HG03342 (cell line): ENCODE measurements around the gene NCK2.

Experiments used
- ATAC-seq: cut with Tn5 transposase; IDR thresholded peaks from one replicate; pipeline ENCODE4 v1.9.1; 2021; ENCODE audit warnings: mild to moderate bottlenecking, moderate library complexity; ENCODE audit not compliant: unreplicated experiment

NCK2 gene

GRCh38 chr2:105734762-105735538 lies 9.8 kb upstream of the NCK2 start:
- no peak for ATAC-seq

- no peak for ATAC-seq
Measured at GRCh38 chr2:105736145-105736544, 8.6 kb upstream of the NCK2 start.

- no peak for ATAC-seq
Measured at GRCh38 chr2:105737980-105738657, 6.6 kb upstream of the NCK2 start.

GRCh38 chr2:105738658-105739241 lies 6.0 kb upstream of the NCK2 start:
- no peak for ATAC-seq

- no peak for ATAC-seq
Measured at GRCh38 chr2:105739426-105739825, 5.3 kb upstream of the NCK2 start.

- ATAC-seq, result no peak
Measured at GRCh38 chr2:105739944-105740530, 4.7 kb upstream of the NCK2 start.

GRCh38 chr2:105741174-105741573 lies 3.5 kb upstream of the NCK2 start:
- no peak for ATAC-seq

GRCh38 chr2:105741617-105742016 lies 3.1 kb upstream of the NCK2 start:
- ATAC-seq, result no peak

GRCh38 chr2:105744091-105744908 lies 412 bp upstream of the NCK2 start:
- peak; percentile 68 for ATAC-seq

- ATAC-seq, result peak; percentile 40
Measured at GRCh38 chr2:105746177-105747080, 1.7 kb downstream of the NCK2 start.

GRCh38 chr2:105747254-105747894 lies 2.7 kb downstream of the NCK2 start:
- no peak for ATAC-seq

- ATAC-seq, result no peak
Measured at GRCh38 chr2:105747991-105748390, 3.3 kb downstream of the NCK2 start.

GRCh38 chr2:105748566-105748965 lies 3.9 kb downstream of the NCK2 start:
- no peak for ATAC-seq

GRCh38 chr2:105749583-105750400 lies 5.1 kb downstream of the NCK2 start:
- ATAC-seq, result no peak

GRCh38 chr2:105750735-105751134 lies 6.0 kb downstream of the NCK2 start:
- no peak for ATAC-seq

GRCh38 chr2:105751272-105751671 lies 6.6 kb downstream of the NCK2 start:
- no peak for ATAC-seq

- no peak for ATAC-seq
Measured at GRCh38 chr2:105752691-105753358, 8.1 kb downstream of the NCK2 start.

GRCh38 chr2:105753380-105753779 lies 8.7 kb downstream of the NCK2 start:
- no peak for ATAC-seq
